Endothelial cell of umbilical vein (primary cell): ENCODE data around the gene TGFB1. TPM values are rescaled to one million over a fixed set of nuclear protein-coding genes. Genes with fewer than 3 reads are reported as not detected.
"Not testable (repeated sequence)": the region's sequence is repeated elsewhere in the genome, so short reads cannot be mapped to it uniquely, and the experiment has no call there.

Source experiments
- BruUV-seq: library from RNA; stranded (reverse); fragments of 400-500 nt; replicated peaks from 2 replicates; lab custom pipeline; 2021; lab: Mats Ljungman, UMichigan
- CTCF ChIA-PET: fragments of 300-600, 350-600 bp; sonication (Branson Sonifier 250); formaldehyde crosslinking; loops from one replicate; lab custom pipeline; 2021; ENCODE audit warnings: antibody characterized with exemption, inconsistent platforms; lab: Charles Lee
- POLR2A ChIA-PET: fragments of 300-600, 350-600 bp; sonication (Branson Sonifier 250); formaldehyde crosslinking; loops from one replicate; lab custom pipeline; 2021; ENCODE audit warnings: antibody characterized with exemption, inconsistent platforms; lab: Charles Lee
- DNase-seq: peaks from one replicate; pipeline ENCODE4 v3.0.0-alpha.2; 2011; ENCODE audit warnings: low read depth, low spot score
- FAIRE-seq: peaks from 2 replicates; lab custom pipeline; 2011; peaks lifted over from hg19 to GRCh38; lab: Jason Lieb, UNC
- H2AFZ ChIP-seq: 2 replicates; pipeline ENCODE4 v1.6.0; 2012; ENCODE audit warnings: low read depth, low read length, control low read depth, inconsistent platforms
- H3K27ac ChIP-seq: 2 replicates; pipeline ENCODE4 v1.5.1; 2011; ENCODE audit warnings: low read depth, mild to moderate bottlenecking, control low read depth, low read length, moderate library complexity; ENCODE audit not compliant: insufficient read depth
- H3K27me3 ChIP-seq, 2 experiments: 2 replicates each; pipeline versions ENCODE4 v1.6.0 to v1.6.1; 2011; ENCODE audit warnings: low read length in 2 of 2, mixed read lengths in 1 of 2; ENCODE audit not compliant: control insufficient read depth in 2 of 2, insufficient read depth in 2 of 2
- H3K36me3 ChIP-seq, 2 experiments: 2 replicates in 1 of 2; 3 replicates in 1 of 2; pipeline ENCODE4 v1.5.1; 2011; ENCODE audit warnings: low read length in 2 of 2, mild to moderate bottlenecking in 1 of 2, moderate library complexity in 1 of 2; ENCODE audit not compliant: control insufficient read depth in 2 of 2, insufficient read depth in 2 of 2; ENCODE audit errors: extremely low read depth in 1 of 2
- H3K4me1 ChIP-seq: 3 replicates; pipeline ENCODE4 v1.5.1; 2011; ENCODE audit warnings: mild to moderate bottlenecking, low read length; ENCODE audit not compliant: control insufficient read depth, insufficient read depth; ENCODE audit errors: extremely low read depth
- H3K4me2 ChIP-seq: 2 replicates; pipeline ENCODE4 v1.6.1; 2011; ENCODE audit warnings: low read length, control low read depth, mixed read lengths; ENCODE audit not compliant: insufficient read depth
- H3K4me3 ChIP-seq, 3 experiments: fragments of 200-600 bp in 1 of 3; sonication (generic), shearing (Covaris generic) in 1 of 3; replicated peaks in 1 of 3; 2 replicates each; pipeline ENCODE4 v1.5.1; 2011 to 2016; ENCODE audit warnings: control low read depth in 3 of 3, low read length in 3 of 3, mild to moderate bottlenecking in 2 of 3, inconsistent platforms in 1 of 3, low read depth in 1 of 3, moderate library complexity in 1 of 3; ENCODE audit not compliant: insufficient read depth in 1 of 3
- H3K79me2 ChIP-seq: 2 replicates; pipeline ENCODE4 v1.6.0; 2012; ENCODE audit warnings: low read length, inconsistent platforms; ENCODE audit not compliant: control insufficient read depth, insufficient read depth
- H3K9ac ChIP-seq: replicated peaks from 2 replicates; pipeline ENCODE3; 2011; ENCODE audit warnings: low read length, control low read depth; ENCODE audit not compliant: insufficient read depth; ENCODE audit errors: extremely low read depth
- H3K9me1 ChIP-seq: replicated peaks from 3 replicates; pipeline ENCODE4 v1.6.0; 2011; ENCODE audit warnings: mild to moderate bottlenecking, low read length; ENCODE audit not compliant: control insufficient read depth, insufficient read depth; ENCODE audit errors: extremely low read depth
- H3K9me3 ChIP-seq: replicated peaks from 2 replicates; pipeline ENCODE4 v1.5.1; 2012; ENCODE audit warnings: low read length, inconsistent platforms; ENCODE audit not compliant: control insufficient read depth, insufficient read depth
- H4K20me1 ChIP-seq: replicated peaks from 2 replicates; pipeline ENCODE3; 2011; ENCODE audit warnings: mild to moderate bottlenecking, low read length; ENCODE audit not compliant: control insufficient read depth, insufficient read depth; ENCODE audit errors: extremely low read depth
- EZH2 ChIP-seq: IDR thresholded peaks from 2 replicates; pipeline ENCODE4 v1.6.1; 2012; ENCODE audit warnings: borderline replicate concordance, low read depth, mild to moderate bottlenecking, moderate library complexity, low read length, inconsistent platforms; ENCODE audit not compliant: severe bottlenecking
- FOS ChIP-seq: IDR thresholded peaks from 2 replicates; pipeline ENCODE4 v1.6.1; 2011; ENCODE audit warnings: mild to moderate bottlenecking, low read length, moderate library complexity, borderline replicate concordance; ENCODE audit not compliant: insufficient read depth
- GATA2 ChIP-seq: IDR thresholded peaks from 2 replicates; pipeline ENCODE4 v1.7.0; 2011; ENCODE audit warnings: low read depth, mild to moderate bottlenecking, moderate library complexity, mixed read lengths, low read length; ENCODE audit not compliant: insufficient read length, insufficient read depth
- JUN ChIP-seq: IDR thresholded peaks from 2 replicates; pipeline ENCODE4 v1.6.1; 2011; ENCODE audit warnings: borderline replicate concordance, low read depth; ENCODE audit not compliant: insufficient read length, insufficient read depth
- MYC ChIP-seq: IDR thresholded peaks from one replicate; pipeline ENCODE4 v1.6.1; 2011; ENCODE audit warnings: mild to moderate bottlenecking, low read depth, low read length
- POLR2A ChIP-seq: IDR thresholded peaks from 2 replicates; pipeline ENCODE4 v1.6.1; 2012; ENCODE audit warnings: low read depth, mild to moderate bottlenecking, control low read depth, low read length
- POLR2AphosphoS5 ChIP-seq: IDR thresholded peaks from 2 replicates; pipeline ENCODE4 v1.6.1; 2012; ENCODE audit warnings: low read depth, mild to moderate bottlenecking, control low read depth, low read length, moderate library complexity; ENCODE audit not compliant: insufficient read depth
- dilution Hi-C: fragments of 300-500 bp; cut with MboI; formaldehyde crosslinking; loops from one replicate; pipeline ENCODE4 v1.15.0; 2019; ENCODE audit warnings: low sequenced_read_pairs; ENCODE audit not compliant: extremely low pct_ligation_motif_present
- intact Hi-C: fragments of 100-400 bp; cut with micrococcal nuclease; formaldehyde crosslinking; loops from one replicate; pipeline ENCODE4 v1.10.0; 2022
- polyA plus RNA-seq, 4 experiments: library from polyadenylated mRNA; depleted of rRNA in 3 of 4; stranded (reverse) in 3 of 4; unstranded in 1 of 4; fragments of >200 nt; gene quantifications; 2 replicates each; pipeline versions ENCODE4 v1.2.1 to v1.2.3, GENCODE V29; 2011 to 2012; ENCODE audit warnings: missing spikeins in 1 of 4
- total RNA-seq: library from RNA; stranded (reverse); gene quantifications from 2 replicates; pipeline ENCODE4 v1.2.3, GENCODE V29; 2021
- TF ChIP-seq, protein P1 (sequence below): IDR thresholded peaks from 2 replicates; pipeline ENCODE4 v1.6.1; 2011; ENCODE audit not compliant: insufficient read depth, insufficient read length

Gene TGFB1
- total and polyA plus RNA-seq, 2 donors (not counting 3 experiments of a cell fraction or from before 2014, with no cell fraction given) = 64.4 to 250 TPM

DNA sequence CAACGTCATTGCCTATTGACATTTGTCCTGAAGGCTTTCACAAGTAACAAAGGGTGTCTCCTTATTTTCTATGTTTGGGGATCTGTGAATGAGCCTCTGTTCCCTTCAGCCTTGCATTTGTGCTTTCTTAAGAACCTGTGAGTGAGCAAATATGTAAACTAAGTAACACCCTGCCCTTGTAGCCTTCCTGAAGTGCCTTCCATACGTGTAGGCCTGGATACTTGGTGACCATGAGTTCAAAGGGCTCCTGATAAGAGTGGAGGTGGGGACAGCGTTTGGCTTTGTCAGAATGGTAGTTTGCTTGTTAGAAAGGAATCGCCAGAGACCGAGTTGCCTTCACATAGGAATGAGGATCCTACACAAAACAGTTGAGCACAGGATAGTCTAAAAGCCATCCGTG, 58.2 kb downstream of the TGFB1 start:
- no peaks in the 10 kb centered on the region for H3K9me1 ChIP-seq
- FAIRE-seq = no peak

DNA sequence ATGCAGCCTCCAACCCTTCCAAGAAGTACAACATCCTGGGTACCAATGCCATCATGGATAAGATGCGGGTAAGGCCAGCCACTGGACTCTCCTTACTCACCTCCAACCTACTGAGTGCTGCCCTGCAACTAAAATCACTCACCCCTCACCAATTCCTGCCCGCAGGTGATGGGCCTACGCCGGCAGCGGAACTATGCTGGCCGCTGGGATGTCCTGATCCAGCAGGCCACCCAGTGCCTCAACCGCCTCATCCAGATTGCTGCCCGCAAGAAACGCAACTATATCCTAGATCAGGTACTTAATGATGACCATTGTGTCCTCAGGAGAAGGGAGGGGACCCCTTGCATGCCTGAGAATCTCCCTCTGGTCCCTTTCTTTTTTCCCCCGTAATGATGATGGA, 59.3 kb downstream of the TGFB1 start:
- dilution Hi-C loops (no loop called here), intact Hi-C loops (no loop called here)
- Histone ChIP-seq H3K4me1 (no peaks in the 10 kb centered on the region), H3K9me3 (no peaks in the 10 kb centered on the region), H3K36me3 (peaks cover 48 to 79% of the 10 kb centered on the region in 2 experiments), H4K20me1 (no peaks in the 10 kb centered on the region), H3K27ac (no peak overlapping the region), H3K79me2 (peaks cover 4% of the 10 kb centered on the region), H3K4me2 (no peak overlapping the region), H2AFZ (no peak overlapping the region), H3K4me3 (no peak overlapping the region), H3K9ac (no peak overlapping the region), H3K27me3 (no peaks in the 10 kb centered on the region), H3K9me1 (no peaks in the 10 kb centered on the region)
- CTCF ChIA-PET = interaction anchor here (1.4 kb wide), 1 partner anchor 14 kb away, joined by 5 read pairs; no protein-coding TSS in a partner anchor
- no peak for TF ChIP-seq POLR2AphosphoS5
- TF ChIP-seq POLR2A = no peak
- no peak for TF ChIP-seq JUN
- TF ChIP-seq MYC = no peak
- TF ChIP-seq EZH2 = no peak
- no peak for TF ChIP-seq GATA2
- no peak for TF ChIP-seq FOS
- POLR2A ChIA-PET = no interaction called here
- no peak for FAIRE-seq
- no TSS peak for BruUV-seq
- DNase-seq = no peak

More for the DNA sequence above, 58.2 kb downstream of the TGFB1 start:
- Histone ChIP-seq H3K27me3 (no peaks in the 10 kb centered on the region), H2AFZ (no peak overlapping the region), H3K36me3 (peaks cover 54 to 82% of the 10 kb centered on the region in 2 experiments), H3K9me3 (no peaks in the 10 kb centered on the region), H3K4me1 (no peaks in the 10 kb centered on the region), H3K4me2 (no peak overlapping the region), H3K4me3 (no peak overlapping the region), H3K27ac (no peak overlapping the region), H3K79me2 (peaks cover 2% of the 10 kb centered on the region), H4K20me1 (no peaks in the 10 kb centered on the region), H3K9ac (no peak overlapping the region)
- intact Hi-C loops (no loop called here), dilution Hi-C loops (no loop called here)
- no TSS peak for BruUV-seq
- POLR2A ChIA-PET = no interaction called here
- TF ChIP-seq, protein P1, sequence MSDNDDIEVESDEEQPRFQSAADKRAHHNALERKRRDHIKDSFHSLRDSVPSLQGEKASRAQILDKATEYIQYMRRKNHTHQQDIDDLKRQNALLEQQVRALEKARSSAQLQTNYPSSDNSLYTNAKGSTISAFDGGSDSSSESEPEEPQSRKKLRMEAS = no peak
- no peak for TF ChIP-seq GATA2
- no peak for TF ChIP-seq POLR2AphosphoS5
- no peak for TF ChIP-seq EZH2
- TF ChIP-seq MYC = no peak
- no peak for DNase-seq
- CTCF ChIA-PET = interaction anchor here (0.9 kb wide), 1 partner anchor 13 kb away, joined by 3 read pairs; no protein-coding TSS in a partner anchor

DNA sequence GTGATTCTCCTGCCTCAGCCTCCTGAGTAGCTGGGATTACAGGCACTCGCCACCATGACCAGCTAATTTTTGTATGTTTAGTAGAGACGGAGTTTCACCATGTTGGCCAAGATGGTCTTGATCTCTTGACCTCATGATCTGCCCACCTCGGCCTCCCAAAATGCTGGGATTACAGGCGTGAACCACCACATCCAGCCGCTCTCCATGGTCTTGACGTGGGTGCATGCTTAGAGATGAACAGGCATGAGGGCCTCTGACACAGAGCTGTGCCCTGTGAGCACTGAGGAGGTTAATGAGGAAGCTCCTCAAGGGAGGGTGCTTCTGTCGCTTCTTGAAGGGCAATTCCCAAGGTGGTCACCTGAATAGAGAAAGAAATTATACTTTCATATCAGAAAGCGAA, 63.9 kb downstream of the TGFB1 start:
- intact Hi-C loops, H3K9me1 ChIP-seq, H3K27me3 ChIP-seq, dilution Hi-C loops, H3K9ac ChIP-seq, BruUV-seq, H4K20me1 ChIP-seq, H2AFZ ChIP-seq, H3K9me3 ChIP-seq, DNase-seq, H3K4me2 ChIP-seq, FAIRE-seq, H3K4me1 ChIP-seq, H3K4me3 ChIP-seq, H3K27ac ChIP-seq, POLR2A ChIA-PET, H3K79me2 ChIP-seq: not testable (repeated sequence)
- CTCF ChIA-PET = interaction anchor here (1.4 to 4.3 kb wide), 2 partner anchors 26 to 86 kb away, joined by 3 to 18 read pairs; partner anchors contain the start of gene HNRNPUL1
- peaks cover 37 to 56% of the 10 kb centered on the region in 2 experiments for H3K36me3 ChIP-seq
